GM12892 (cell line): ENCODE measurements around the gene FBLIM1.

Experiments used
- DNase-seq: peaks from one replicate; pipeline ENCODE4 v3.0.0; 2011; ENCODE audit not compliant: insufficient read length
- FAIRE-seq: peaks from 2 replicates; lab custom pipeline; 2011; peaks lifted over from hg19 to GRCh38; lab: Jason Lieb, UNC
- POLR2A ChIP-seq: IDR thresholded peaks from 2 replicates; pipeline ENCODE4 v1.6.1; 2011; ENCODE audit warnings: low read depth, low read length, control low read depth
- POLR2AphosphoS5 ChIP-seq: IDR thresholded peaks from 2 replicates; pipeline ENCODE4 v1.6.1; 2011; ENCODE audit warnings: low read depth, low read length, control low read depth
- TAF1 ChIP-seq: IDR thresholded peaks from 2 replicates; pipeline ENCODE4 v1.6.1; 2011; ENCODE audit warnings: low read depth, mild to moderate bottlenecking, control low read depth, low read length, borderline replicate concordance

The FBLIM1 gene

DNA sequence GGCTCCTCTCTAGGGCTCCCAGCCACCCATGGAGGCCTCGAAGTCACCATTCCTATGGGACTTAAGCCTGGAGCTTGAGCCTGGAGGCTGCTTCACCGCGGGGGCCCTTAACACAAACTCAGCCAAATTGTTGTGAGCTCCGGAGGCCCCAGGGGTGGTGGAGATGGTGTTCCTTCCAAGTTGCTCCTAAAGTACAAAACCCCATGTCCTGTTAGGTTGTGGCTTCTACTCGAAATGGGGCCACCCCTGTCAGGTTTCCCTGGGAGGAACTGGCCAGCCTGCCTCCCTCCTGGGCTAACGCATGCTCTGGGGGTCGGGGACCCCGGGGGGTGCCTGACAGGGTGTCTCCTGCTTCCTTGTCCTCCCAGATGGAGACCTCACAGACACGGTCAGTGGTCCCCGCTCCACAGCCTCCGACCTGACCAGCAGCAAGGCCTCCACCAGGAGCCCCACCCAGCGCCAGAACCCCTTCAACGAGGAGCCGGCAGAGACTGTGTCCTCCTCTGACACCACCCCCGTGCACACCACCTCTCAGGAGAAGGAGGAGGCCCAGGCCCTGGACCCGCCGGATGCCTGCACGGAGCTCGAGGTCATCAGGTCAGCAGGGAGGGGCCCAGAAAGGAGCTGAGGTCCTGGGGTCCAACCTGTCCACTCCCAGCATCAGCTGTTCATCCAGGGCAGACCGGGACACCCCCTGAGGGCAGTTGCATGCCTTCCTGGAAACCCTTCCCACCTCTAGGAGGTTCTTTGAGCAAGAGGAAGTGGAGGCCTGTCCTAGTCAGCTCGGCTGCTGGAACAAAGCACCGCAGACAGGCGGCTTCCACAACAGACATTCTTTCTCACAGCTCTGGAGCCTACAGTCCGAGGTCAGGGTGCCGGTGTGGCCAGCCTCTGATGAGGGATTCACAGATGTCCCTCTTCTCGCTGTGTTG is 33.4 kb upstream of the FBLIM1 start:
- TF ChIP-seq POLR2AphosphoS5: no peak
- TF ChIP-seq TAF1: no peak
- no peak for TF ChIP-seq POLR2A
- DNase-seq (no peak), FAIRE-seq (no peak)

DNA sequence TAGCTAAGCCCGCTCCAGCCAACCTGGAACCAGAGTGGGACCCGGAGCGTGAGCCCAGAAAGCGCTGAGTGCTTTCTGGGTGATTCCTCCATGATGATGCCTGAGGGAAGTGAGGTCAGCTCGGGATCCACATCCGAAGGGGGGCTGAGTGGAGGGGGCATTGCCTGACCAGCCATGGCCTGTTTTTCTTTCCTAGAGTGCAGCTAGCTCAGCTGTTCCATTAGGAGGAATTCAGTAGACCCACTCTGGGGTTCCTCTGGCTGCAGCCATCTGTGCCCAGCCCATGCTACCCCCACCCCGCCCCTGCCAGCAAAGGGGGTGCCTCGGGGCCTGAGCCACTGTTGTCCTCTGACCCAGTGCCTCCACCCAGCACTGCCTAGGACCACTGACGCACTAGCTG is 32.1 kb upstream of the FBLIM1 start:
- DNase-seq (no peak), FAIRE-seq (no peak)
- TF ChIP-seq POLR2AphosphoS5 (no peak), TAF1 (no peak), POLR2A (no peak)

DNA sequence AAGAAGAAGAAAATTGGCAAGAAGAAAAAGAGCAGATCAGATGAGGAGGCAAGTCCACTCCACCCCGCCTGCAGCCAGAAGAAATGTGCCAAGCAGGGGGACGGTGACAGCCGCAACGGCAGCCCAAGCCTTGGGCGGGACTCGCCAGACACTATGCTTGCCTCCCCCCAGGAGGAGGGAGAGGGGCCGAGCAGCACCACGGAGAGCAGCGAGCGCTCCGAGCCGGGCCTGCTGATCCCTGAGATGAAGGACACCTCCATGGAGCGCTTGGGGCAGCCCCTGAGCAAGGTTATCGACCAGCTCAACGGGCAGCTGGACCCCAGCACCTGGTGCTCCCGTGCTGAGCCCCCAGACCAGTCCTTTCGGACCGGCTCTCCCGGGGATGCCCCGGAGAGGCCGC is 31.6 kb upstream of the FBLIM1 start:
- FAIRE-seq (no peak), DNase-seq (no peak)
- TF ChIP-seq POLR2AphosphoS5 (no peak), POLR2A (no peak), TAF1 (no peak)

DNA sequence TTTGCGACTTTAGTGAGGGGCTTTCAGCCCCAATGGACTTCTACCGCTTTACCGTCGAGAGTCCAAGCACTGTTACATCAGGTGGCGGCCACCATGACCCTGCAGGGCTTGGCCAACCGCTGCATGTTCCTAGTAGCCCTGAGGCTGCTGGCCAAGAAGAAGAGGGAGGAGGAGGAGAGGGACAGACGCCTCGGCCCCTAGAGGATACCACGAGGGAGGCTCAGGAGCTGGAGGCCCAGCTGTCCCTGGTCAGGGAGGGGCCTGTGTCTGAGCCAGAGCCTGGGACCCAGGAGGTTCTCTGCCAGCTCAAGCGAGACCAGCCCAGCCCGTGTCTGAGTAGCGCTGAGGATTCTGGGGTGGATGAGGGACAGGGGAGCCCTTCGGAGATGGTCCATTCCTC is 31.2 kb upstream of the FBLIM1 start:
- FAIRE-seq: no peak

DNA sequence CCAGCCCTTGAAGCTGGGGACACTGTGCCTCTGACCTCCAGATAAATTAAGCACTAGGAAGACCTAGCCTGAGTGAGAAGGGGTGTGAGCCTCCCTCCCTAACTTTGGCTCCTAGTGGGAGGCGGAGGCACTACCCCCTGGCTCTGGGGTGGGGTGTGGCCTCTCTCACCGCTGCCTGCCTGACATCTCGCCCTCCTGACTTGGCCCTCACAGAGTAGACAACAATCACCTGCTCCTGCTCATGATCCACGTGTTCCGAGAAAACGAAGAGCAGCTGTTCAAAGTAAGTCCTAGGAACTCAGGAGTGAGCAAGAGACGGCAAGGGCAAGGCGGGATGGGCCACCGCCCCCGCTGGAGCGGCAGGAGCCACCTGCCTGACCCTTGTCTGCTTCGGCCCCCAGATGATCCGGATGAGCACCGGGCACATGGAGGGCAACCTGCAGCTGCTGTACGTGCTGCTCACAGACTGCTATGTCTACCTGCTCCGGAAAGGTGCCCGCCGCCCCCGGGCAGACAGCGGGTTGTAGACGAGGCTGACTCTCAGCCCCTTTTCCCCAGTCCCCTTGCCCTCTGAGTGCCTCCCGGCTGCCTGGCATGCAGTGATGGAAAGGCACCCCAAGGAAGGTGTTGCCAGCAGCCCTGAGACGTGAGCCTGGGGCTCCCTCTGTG is 30.6 kb upstream of the FBLIM1 start:
- DNase-seq (no peak), FAIRE-seq (no peak)
- no peak for TF ChIP-seq POLR2AphosphoS5
- TF ChIP-seq POLR2A: no peak
- TF ChIP-seq TAF1: no peak

More for the DNA sequence above, 31.2 kb upstream of the FBLIM1 start:
- TF ChIP-seq POLR2A (no peak), TAF1 (no peak), POLR2AphosphoS5 (no peak)
- no peak for DNase-seq

DNA sequence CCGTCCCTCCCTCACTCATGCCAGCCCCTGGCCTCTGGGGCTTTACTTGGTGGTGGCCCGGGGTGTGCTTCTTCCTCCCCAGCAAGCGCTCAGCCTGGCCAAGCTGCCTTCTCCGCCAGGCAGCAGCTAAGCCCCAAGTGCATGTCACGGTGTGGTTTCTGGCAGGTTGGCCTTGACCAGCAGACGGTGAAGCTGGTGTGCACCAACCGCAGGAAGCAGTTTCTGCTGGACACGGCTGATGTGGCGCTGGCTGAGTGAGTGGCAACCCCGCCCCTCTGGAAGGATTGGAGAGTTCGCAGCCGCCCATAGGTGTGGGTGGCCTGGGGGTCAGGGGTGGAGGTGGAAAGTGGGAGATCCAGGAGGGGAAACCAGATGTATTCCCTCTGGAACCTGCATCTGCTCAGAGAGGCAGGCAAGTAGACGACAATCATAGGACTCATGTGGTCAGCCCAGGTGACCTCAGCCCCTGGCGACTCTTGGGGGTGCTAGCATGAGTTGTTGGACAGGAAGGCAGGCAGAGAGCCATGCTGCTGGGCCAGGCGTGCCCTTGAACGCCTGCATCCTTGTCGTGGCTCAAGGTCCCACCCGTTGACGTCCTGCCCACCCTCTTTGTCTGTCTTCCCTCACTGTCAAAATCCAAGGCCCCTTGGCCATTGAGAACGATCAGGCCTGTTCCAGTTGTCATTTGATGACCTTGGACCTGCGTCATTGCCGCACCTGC is 29.5 kb upstream of the FBLIM1 start:
- TF ChIP-seq TAF1: no peak
- DNase-seq (no peak), FAIRE-seq (no peak)

DNA sequence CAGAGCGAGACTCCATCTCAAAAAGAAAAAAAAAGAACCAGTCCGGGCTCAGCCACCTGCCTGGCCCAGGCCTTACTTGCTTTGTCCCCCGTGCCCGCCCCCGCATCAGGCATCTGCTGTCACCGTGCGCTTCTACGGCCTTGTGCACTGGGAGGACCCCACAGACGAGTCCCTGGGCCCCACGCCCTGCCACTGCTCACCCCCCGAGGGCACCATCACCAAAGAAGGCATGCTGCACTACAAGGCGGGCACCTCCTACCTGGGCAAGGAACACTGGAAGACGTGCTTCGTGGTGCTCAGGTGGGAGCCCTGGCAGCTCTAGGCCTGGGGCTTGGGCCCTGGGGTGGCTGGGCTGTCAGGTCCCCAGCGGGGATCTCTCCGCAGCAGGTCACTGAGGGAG is 28.2 kb upstream of the FBLIM1 start:
- TF ChIP-seq POLR2A (no peak), TAF1 (no peak)
- no peak for FAIRE-seq
- DNase-seq: no peak

DNA sequence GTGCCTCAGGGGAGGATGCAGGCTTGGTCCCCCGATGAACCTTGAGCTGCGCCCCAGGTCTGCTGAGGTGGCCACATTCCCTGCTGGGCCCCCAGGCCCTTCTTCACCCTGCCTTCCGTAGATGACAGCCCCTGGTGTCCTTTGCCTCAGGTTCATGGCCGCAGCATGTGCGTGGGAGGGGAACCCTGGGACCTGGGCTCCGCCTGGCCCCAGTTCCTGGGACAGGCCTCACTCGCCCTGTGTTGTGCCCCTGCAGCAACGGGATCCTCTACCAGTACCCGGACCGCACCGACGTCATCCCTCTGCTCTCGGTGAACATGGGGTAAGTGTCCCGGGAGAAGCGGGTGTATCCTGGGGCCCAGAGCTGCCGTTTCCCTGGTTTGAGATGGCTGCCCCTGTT is 27.7 kb upstream of the FBLIM1 start:
- FAIRE-seq (no peak), DNase-seq (no peak)

DNA sequence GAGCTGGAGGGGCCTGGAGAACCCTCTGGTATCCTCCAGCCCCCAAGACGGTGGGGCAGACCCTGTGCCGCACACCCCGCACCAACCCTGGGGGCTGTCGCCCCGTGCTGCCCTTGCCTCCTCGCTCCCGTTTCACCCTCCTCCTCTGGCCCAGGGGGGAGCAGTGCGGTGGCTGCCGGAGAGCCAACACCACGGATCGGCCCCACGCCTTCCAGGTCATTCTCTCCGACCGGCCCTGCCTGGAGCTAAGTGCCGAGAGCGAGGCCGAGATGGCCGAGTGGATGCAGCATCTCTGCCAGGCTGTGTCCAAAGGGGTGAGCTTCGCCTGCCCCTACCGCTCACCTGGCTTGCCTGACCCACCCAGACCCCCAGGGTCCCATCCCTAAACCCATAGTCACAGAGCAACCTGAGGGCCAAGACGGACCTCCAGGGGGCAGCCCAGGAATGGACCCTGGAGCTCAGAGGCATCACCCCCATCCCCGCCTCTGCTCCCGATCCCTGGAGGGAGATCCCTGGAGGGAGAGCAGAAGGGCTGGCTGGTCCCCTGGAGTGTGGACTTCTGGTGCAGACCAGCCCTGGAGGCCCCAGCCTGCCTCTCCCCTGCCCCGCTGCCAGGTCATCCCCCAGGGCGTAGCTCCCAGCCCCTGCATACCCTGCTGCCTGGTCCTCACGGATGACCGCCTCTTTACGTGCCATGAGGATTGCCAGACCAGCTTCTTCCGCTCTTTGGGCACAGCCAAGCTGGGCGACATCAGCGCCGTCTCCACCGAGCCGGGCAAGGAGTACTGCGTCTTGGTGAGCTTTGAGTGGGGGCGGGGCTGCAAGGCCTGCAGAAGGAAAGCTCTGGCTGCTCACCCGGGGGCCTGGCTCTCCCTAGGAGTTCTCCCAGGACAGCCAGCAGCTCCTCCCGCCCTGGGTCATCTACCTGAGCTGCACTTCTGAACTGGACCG is 26.6 kb upstream of the FBLIM1 start:
- no peak for FAIRE-seq
- no peak for TF ChIP-seq TAF1
- no peak for TF ChIP-seq POLR2AphosphoS5
- TF ChIP-seq POLR2A: no peak
- DNase-seq: no peak

More for the DNA sequence above, 27.7 kb upstream of the FBLIM1 start:
- TF ChIP-seq POLR2AphosphoS5 (no peak), POLR2A (no peak), TAF1 (no peak)

DNA sequence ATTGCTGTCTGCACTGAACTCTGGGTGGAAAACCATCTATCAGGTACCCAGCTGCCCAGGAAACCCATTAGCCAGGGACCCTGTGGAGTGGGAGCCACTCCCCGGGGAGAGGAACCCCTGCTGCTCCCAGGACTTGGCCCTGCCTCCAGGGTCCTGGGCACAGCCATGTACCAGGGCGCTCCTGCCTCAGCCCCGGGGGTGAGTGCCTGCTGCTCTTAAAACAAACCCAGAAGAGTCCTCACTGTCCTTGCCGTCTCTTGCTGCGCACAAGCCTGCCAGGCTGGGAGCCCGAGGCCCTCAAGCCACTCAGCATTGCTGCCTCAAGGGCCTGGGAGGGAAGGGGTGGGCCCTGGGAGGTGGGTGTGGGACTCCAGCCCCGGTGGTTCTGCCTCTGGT is 25.9 kb upstream of the FBLIM1 start:
- no peak for FAIRE-seq

DNA sequence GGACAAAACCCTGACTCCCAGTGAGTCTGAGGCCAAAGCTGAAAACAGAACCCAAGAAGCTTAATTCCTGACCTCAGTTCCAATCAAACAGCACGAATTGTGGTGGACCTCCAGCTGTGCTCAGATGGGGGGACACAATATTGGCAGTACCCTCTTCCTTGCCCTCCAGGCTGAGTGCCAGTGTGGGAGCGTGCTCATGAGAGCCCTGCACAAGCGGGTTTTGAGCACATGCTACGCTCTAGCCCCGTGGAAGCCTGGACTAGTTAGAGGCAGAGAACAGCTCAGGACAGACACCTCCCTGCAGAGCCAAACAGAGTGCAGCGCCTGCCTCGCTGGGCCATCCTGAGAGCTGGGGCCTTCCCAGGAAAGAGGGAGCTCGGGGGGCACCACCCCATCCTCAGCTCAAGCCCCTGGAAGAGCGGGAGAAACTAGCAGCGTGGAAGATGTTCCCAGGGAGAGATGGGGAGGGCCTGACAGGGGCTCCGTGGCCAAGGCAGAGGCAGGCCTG is 25.3 kb upstream of the FBLIM1 start:
- DNase-seq (no peak), FAIRE-seq (no peak)

More for the DNA sequence above, 25.9 kb upstream of the FBLIM1 start:
- no peak for TF ChIP-seq TAF1
- DNase-seq: no peak

More for the DNA sequence above, 25.3 kb upstream of the FBLIM1 start:
- TF ChIP-seq POLR2AphosphoS5: no peak
- no peak for TF ChIP-seq POLR2A
